KMS-11 (cell line): ENCODE results near the gene ESRRG.
"Not testable (repeated sequence)": the region's sequence is repeated elsewhere in the genome, so short reads cannot be mapped to it uniquely, and the experiment has no call there.

ENCODE experiments used
- H2AFZ ChIP-seq: fragments of 200-600 bp; sonication (generic); 2 replicates; pipeline ENCODE4 v1.6.1; 2016; ENCODE audit warnings: antibody characterized with exemption, mixed run types, low read depth
- H3K27ac ChIP-seq: fragments of 200-600 bp; sonication (generic); 2 replicates; pipeline ENCODE4 v1.6.1; 2016; ENCODE audit warnings: mild to moderate bottlenecking, mixed run types
- H3K27me3 ChIP-seq: fragments of 200-600 bp; sonication (generic); 2 replicates; pipeline ENCODE4 v1.6.1; 2017; ENCODE audit warnings: mild to moderate bottlenecking, low read depth, mixed run types, moderate library complexity; ENCODE audit not compliant: insufficient read depth
- H3K36me3 ChIP-seq: fragments of 200-600 bp; sonication (generic); 2 replicates; pipeline ENCODE4 v1.6.1; 2017; ENCODE audit warnings: mild to moderate bottlenecking, mixed run types; ENCODE audit not compliant: insufficient read depth
- H3K4me1 ChIP-seq: fragments of 200-600 bp; sonication (generic); 2 replicates; pipeline ENCODE4 v1.6.1; 2016; ENCODE audit warnings: mild to moderate bottlenecking, low read depth, mixed run types; ENCODE audit not compliant: poor library complexity, severe bottlenecking
- H3K4me2 ChIP-seq: fragments of 200-600 bp; sonication (generic); 2 replicates; pipeline ENCODE4 v1.7.0; 2016; ENCODE audit warnings: mild to moderate bottlenecking, mixed run types
- H3K4me3 ChIP-seq: fragments of 200-600 bp; sonication (generic); IDR thresholded peaks from 2 replicates; pipeline ENCODE4 v1.6.1; 2017; ENCODE audit warnings: low read depth, low read length, mixed read lengths; ENCODE audit not compliant: insufficient read depth
- H3K79me2 ChIP-seq: fragments of 200-600 bp; sonication (generic); 2 replicates; pipeline ENCODE4 v1.6.1; 2016; ENCODE audit warnings: low read depth, mixed run types; ENCODE audit not compliant: insufficient read depth
- H3K9ac ChIP-seq: fragments of 200-600 bp; sonication (generic); 2 replicates; pipeline ENCODE4 v1.6.1; 2016; ENCODE audit warnings: mild to moderate bottlenecking, mixed run types
- H4K20me1 ChIP-seq: fragments of 200-600 bp; sonication (generic); 2 replicates; pipeline ENCODE4 v1.6.1; 2016; ENCODE audit warnings: mild to moderate bottlenecking, mixed run types; ENCODE audit not compliant: insufficient read depth
- TF ChIP-seq, protein P1 (sequence below): fragments of 200-600 bp; sonication (generic); conservative IDR thresholded peaks from 2 replicates; pipeline ENCODE4 v1.6.1; 2017; ENCODE audit warnings: low read depth, mild to moderate bottlenecking, antibody characterized with exemption, low read length, moderate library complexity, mixed read lengths

The ESRRG gene

DNA sequence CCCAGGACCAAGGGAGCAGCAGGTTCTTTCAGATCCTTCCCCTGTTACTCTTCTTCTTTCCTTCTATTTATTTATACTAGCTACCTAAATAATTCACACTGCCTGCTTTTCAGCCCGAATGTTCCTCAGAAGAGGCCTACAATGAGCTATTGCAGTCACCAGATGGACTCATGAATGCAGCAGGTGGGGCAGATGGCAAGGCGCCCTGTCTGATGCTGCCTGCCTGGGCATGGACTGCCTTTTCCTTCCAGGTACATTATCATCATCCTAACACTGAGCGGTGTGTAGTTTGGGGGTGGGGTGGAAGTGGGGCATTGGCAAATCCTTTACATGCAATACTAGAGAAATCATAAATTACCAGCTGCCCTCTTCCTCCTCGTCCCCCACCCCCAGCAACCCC is 17.6 kb downstream of the ESRRG start:
- no peaks in the 10 kb centered on the region for H3K27me3 ChIP-seq
- no peak overlapping the region for H2AFZ ChIP-seq
- no peaks in the 10 kb centered on the region for H4K20me1 ChIP-seq
- TF ChIP-seq, protein P1, sequence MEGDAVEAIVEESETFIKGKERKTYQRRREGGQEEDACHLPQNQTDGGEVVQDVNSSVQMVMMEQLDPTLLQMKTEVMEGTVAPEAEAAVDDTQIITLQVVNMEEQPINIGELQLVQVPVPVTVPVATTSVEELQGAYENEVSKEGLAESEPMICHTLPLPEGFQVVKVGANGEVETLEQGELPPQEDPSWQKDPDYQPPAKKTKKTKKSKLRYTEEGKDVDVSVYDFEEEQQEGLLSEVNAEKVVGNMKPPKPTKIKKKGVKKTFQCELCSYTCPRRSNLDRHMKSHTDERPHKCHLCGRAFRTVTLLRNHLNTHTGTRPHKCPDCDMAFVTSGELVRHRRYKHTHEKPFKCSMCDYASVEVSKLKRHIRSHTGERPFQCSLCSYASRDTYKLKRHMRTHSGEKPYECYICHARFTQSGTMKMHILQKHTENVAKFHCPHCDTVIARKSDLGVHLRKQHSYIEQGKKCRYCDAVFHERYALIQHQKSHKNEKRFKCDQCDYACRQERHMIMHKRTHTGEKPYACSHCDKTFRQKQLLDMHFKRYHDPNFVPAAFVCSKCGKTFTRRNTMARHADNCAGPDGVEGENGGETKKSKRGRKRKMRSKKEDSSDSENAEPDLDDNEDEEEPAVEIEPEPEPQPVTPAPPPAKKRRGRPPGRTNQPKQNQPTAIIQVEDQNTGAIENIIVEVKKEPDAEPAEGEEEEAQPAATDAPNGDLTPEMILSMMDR = no peak
- H3K27ac ChIP-seq = no peak overlapping the region
- no peak overlapping the region for H3K4me2 ChIP-seq
- no peaks in the 10 kb centered on the region for H3K79me2 ChIP-seq
- no peak overlapping the region for H3K9ac ChIP-seq
- H3K36me3 ChIP-seq = no peaks in the 10 kb centered on the region
- H3K4me1 ChIP-seq = no peaks in the 10 kb centered on the region
- no peak overlapping the region for H3K4me3 ChIP-seq

DNA sequence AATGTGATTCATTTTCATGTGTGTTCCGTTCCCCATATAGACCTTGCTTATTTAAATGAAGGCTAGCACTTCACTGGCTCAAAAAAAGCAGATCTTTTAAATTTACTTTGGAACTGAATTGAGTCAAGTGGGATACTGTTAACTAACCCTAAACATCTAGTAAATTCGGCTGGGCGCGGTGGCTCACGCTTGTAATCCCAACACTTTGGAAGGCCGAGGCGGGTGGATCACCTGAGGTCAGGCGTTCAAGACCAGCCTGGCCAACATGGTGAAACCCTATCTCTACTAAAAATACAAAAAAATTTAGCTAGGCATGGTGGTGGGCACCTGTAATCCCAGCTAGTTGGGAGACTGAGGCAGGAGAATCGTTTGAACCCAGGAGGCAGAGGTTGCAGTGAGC is 19.2 kb downstream of the ESRRG start:
- H3K4me1 ChIP-seq, H3K4me2 ChIP-seq, H3K36me3 ChIP-seq, H3K27ac ChIP-seq, H3K4me3 ChIP-seq, H4K20me1 ChIP-seq, H3K79me2 ChIP-seq, H2AFZ ChIP-seq, H3K27me3 ChIP-seq, H3K9ac ChIP-seq: not testable (repeated sequence)

DNA sequence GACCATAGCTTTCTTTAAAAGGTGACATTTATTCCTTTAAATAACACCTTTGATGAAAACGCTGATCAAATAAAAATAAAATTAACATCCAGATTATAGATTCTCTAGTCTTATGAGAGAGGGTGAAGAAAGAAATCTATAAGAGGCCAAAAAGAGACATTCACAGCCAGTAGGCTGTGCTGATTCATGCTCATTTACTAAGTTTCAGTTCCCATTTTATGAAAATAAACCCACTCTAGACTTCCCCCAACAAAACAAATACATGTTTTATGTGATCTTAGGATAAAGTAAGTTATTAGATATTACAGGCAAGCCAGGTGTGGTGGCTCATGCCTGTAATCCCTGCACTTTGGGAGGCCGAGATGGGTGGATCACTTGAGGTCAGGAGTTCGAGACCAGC is 21.1 kb downstream of the ESRRG start:
- Histone ChIP-seq H3K27ac (no peak overlapping the region), H3K4me3 (no peak overlapping the region), H4K20me1 (no peaks in the 10 kb centered on the region), H3K9ac (no peak overlapping the region), H3K36me3 (no peaks in the 10 kb centered on the region), H2AFZ (no peak overlapping the region), H3K4me1 (no peaks in the 10 kb centered on the region), H3K4me2 (no peak overlapping the region), H3K79me2 (no peaks in the 10 kb centered on the region), H3K27me3 (no peaks in the 10 kb centered on the region)
- TF ChIP-seq, protein P1 = no peak

DNA sequence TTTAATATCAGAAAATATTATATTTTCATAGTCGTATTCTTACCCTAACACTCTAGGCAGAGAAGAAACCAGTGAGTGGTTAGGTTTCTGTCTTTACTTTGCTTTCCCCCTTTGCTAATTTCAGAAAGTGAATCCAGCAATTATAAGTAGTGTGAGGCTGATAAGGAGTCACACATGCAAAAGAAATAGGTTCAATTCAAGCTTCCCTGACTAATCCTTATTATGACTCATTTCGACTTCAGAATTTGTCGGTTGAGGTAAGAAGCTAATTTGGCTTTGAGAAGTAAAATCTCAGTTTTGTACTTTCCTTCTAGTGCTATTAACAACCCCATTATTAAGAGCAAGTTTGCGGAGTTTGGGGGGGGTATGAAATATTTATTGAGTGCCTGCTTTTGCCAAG is 22.4 kb downstream of the ESRRG start:
- no peak overlapping the region for H2AFZ ChIP-seq
- no peaks in the 10 kb centered on the region for H3K79me2 ChIP-seq
- H3K36me3 ChIP-seq = no peaks in the 10 kb centered on the region
- no peaks in the 10 kb centered on the region for H3K27me3 ChIP-seq
- no peaks in the 10 kb centered on the region for H4K20me1 ChIP-seq
- TF ChIP-seq, protein P1 = no peak
- H3K4me2 ChIP-seq = no peak overlapping the region
- H3K9ac ChIP-seq = no peak overlapping the region
- no peak overlapping the region for H3K4me3 ChIP-seq
- no peaks in the 10 kb centered on the region for H3K4me1 ChIP-seq
- no peak overlapping the region for H3K27ac ChIP-seq

DNA sequence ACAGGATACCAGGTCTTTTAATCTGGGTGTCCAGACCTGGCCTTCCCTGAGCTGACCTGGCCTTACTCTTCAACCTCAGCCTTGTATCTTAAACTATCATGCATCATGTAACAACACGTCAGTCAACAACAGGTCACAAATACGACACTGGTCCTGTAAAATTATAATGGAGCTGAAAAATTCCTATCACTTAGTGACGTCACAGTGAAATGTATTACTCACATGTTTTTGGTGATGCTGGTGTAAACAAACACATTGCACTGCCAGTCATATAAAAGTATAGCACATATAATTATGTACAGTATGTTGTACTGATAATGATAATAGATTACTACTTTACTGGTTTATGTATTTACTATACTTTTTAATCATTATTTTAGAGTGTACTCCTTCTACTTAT is 31.5 kb downstream of the ESRRG start:
- H3K27ac ChIP-seq = no peak overlapping the region
- H3K9ac ChIP-seq = no peak overlapping the region
- no peaks in the 10 kb centered on the region for H3K79me2 ChIP-seq
- peaks cover 13% of the 10 kb centered on the region for H3K4me1 ChIP-seq
- no peak overlapping the region for H3K4me3 ChIP-seq
- no peaks in the 10 kb centered on the region for H3K27me3 ChIP-seq
- H4K20me1 ChIP-seq = no peaks in the 10 kb centered on the region
- TF ChIP-seq, protein P1 = no peak
- H2AFZ ChIP-seq = no peak overlapping the region
- H3K4me2 ChIP-seq = no peak overlapping the region
- no peaks in the 10 kb centered on the region for H3K36me3 ChIP-seq
